ENCODE results near the gene ZNF683.

Gene ZNF683

DNA sequence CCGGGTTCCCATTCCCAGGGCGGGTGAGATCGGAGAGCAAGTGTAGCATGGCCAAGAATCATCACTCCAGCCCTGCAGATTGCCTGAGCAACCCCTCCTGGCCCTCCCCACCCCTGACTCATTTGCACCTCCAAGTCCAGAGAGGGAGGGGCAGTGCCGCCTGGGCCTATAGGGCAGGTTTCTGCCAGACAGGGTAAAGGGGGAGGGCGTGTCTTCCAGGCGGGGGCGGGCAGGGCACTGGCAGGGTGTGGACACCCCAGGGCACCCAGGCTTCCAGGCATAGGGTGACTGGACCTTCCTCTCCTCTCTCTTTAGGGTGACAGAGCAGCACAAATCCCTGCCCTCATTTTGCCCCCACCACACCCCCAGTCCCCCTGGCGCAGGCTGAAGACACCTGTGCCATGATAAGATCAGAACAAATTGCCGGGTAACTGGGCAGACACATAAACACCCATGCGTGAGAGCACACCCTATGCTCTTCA, 15.4 kb downstream of the ZNF683 start:
- DNase-seq, result no peak

GRCh38 chr1:26356106-26356505, 16.4 kb downstream of the ZNF683 start:
- DNase-seq, result no peak

- no peak for DNase-seq
Observed at GRCh38 chr1:26354972-26355371, 17.6 kb downstream of the ZNF683 start.

DNA sequence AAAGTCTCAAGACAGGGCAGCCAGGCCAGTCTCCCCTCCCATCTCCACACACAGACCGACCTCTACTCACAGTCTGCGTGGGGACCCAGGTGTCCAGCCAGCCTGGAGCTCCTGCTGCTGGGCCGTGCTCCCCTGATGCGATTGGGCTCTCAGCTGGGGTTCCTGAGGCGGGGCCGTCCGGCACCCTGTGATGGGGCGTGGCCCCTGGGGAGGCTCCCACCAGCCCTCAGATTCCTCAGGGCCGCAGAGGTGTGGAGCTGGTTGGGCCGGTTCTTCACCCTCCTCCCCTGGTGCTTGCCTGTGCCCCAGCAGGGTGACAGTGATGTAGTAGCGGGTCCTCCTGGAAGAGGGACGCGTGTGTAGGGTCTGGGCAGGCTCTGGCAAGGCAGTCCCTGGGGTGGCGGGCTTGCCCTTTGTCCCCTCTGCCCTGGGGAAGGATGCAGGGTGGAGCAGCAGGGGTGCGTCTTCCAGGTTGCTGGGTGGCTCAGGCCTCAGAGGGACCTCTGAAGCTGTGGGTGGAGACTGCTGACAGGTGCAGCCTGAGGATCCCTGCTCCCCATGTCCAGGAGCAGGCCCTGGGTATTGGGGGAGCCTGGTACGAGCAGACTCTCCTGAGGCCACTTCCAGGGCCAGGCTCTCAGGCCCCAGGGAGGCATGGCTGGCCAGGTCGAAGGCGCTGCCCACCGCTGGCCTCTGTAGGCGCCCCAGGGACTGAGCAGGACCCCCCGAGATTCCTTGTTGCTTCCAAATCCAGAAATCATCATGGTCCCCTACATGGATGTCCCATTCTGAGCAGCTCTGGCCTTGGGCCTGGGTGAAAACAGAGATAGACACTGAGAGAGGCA, 18.4 kb downstream of the ZNF683 start, which contains the start of gene CRYBG2:
CRYBG2 (minus strand) TSS at position 155 of the 845 bp plus-strand sequence. CDS start 7,473 bp downstream, outside the sequence.
- DNase-seq, result no peak

GRCh38 chr1:26353210-26353859, 19.2 kb downstream of the ZNF683 start:
- DNase-seq, result no peak

GRCh38 chr1:26352338-26352679, 20.2 kb downstream of the ZNF683 start:
- DNase-seq, result no peak

GRCh38 chr1:26351590-26352337, 20.8 kb downstream of the ZNF683 start:
- DNase-seq, result no peak

DNA sequence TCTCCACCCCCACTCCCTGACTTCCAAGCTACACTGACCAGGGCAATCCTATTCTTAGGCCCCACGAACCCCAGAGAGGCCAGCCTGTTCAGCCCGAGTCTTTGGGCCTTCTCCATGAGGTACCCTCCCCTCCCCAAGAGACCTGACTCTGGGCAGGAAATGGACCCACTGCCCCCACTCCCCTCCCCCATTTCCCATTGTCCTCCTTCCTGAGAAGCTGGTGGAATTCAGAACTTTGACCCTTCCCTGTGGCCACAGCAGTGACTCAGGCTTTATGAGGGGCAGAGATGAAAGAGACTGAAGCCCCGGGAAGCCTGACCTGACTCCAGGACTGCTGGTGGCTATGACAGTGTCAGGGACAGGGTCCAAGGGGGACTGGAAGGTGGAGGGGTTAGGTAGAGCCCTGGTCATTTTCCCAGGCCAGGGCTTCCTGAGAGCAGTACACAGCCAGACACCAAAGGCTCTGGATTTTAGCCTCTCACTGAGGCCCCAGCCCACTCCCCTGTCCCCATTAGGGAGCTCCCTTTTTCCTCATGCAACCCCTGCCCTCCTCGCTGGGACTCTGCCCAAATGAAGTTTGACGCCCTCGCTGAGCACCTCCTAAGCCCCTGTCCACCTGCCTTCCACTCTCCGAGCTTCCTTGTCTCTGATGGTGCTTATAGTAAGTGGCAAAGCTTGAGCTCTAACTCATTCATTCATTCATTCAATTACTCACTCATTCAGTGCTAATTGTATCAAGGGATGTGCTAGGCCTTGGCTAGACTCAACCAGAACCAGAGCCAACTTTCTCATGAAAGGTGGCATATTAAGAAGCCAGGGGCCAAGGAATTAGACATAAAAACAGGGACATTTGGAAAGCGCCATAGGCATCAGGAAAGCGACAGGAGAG, 21.6 kb downstream of the ZNF683 start:
- no peak for DNase-seq

GRCh38 chr1:26350343-26350700, 22.2 kb downstream of the ZNF683 start:
- no peak for DNase-seq

DNA sequence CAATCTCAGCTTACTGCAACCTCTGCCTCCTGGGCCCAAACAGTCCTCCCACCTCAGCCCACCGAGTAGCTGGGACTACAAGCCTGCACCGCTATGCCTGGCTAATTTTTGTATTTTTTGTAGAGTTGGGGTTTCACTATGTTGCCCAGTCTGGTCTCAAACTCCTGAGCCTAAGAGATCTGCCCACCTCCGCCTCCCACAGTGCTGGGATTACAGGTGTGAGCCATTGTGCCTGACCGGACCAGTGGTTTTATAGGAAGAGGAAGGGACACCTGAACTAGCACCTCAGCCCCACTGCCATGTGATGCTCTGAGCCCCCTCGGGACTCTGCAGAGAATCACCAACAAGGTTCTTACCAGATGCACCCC, 22.7 kb downstream of the ZNF683 start:
- DNase-seq, result no peak

- DNase-seq, result no peak
Observed at GRCh38 chr1:26349188-26349876, 23.2 kb downstream of the ZNF683 start.

- no peak for DNase-seq
Observed at GRCh38 chr1:26346274-26347033, 26.1 kb downstream of the ZNF683 start.

DNA sequence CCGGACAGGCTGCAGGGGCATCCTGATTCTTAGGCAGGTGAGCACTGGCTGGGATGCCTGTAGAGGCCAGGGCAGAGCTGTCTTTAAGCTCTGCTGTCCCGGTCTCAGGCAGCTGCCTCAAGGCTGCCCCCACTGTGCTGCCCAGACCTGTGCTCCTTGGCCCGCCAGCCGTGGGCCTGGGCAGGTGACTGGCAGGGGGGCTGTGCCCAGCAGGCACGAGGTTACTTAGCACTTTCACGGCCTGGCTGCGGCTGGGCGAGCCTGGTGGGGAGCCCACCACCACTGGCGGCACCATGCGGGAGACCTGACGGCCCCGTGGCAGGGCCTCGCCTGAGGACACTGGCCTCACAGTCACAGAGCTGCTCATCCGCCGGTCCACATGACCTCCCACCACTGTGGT, 26.8 kb downstream of the ZNF683 start:
- DNase-seq, result no peak

- DNase-seq, result no peak
Observed at GRCh38 chr1:26344147-26344920, 28.2 kb downstream of the ZNF683 start.

- DNase-seq, result no peak
Observed at GRCh38 chr1:26340047-26340481, 32.5 kb downstream of the ZNF683 start.

GRCh38 chr1:26338670-26339069, 33.9 kb downstream of the ZNF683 start:
- DNase-seq, result no peak

- DNase-seq, result no peak
Observed at GRCh38 chr1:26337625-26338024, 34.9 kb downstream of the ZNF683 start.

GRCh38 chr1:26337206-26337535, 35.4 kb downstream of the ZNF683 start:
- no peak for DNase-seq

- peak; percentile 86 for DNase-seq
Observed at GRCh38 chr1:26336477-26337205, 35.9 kb downstream of the ZNF683 start.
